GM21526 (cell line): ENCODE data around the gene MRGPRD.

Source experiments
- ATAC-seq: cut with Tn5 transposase; IDR thresholded peaks from one replicate; pipeline ENCODE4 v1.9.1; 2021; ENCODE audit warnings: moderate library complexity; ENCODE audit not compliant: unreplicated experiment, low FRiP score

The MRGPRD gene

DNA sequence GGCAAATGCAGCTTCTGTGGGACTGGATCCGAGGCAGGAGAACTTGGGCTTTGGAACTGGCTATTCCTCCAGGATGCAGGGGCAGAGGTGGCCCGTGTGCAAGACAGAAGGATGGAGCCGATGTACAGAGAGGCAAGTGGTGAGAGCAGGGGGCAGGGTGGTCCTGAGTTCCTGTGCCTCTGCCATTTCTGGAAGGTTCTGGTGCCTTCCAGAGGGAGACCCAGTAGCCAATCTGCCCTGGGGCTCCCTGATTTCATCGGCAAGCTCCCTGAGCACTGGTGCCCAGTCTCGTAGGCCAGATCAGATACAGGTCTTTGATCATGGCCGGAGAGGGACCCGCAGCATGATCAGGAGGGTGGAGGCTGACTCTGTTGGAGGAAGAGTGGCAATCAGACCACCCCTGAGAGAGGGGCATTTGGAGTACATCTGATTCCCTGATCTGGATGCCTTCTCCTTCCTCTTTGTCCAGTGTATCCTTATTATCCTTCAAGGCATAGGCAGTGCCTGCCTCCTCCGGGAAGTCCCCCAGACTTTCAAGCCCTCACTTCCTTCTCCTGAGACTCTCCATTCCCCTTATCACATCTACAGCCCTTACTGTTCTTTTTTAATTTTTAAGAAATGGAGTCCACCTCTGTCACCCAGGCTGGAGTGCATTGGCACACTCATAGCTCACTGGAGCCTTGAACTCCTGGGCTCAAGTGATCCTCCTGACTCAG, 9.7 kb downstream of the MRGPRD start:
- ATAC-seq: no peak

DNA sequence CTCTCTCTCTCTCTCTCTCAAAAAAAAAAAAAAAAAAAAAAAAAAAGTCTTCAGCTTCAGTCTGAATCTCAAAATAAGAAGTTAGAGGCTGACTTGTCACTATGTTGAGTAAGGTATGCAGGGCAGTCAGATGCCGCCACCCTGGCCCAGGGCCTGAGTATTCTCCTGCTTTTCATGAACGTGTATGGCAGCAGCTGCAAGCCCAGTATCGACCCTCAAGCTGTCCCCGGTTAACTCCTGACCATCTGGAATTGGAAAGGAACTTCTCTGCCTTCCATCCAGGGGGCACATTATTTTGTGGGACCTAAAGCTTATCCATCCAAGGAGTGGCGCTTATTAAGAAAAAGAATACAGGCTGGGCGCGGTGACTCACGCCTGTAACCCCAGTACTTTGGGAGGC, 11.4 kb downstream of the MRGPRD start:
- ATAC-seq: no peak

DNA sequence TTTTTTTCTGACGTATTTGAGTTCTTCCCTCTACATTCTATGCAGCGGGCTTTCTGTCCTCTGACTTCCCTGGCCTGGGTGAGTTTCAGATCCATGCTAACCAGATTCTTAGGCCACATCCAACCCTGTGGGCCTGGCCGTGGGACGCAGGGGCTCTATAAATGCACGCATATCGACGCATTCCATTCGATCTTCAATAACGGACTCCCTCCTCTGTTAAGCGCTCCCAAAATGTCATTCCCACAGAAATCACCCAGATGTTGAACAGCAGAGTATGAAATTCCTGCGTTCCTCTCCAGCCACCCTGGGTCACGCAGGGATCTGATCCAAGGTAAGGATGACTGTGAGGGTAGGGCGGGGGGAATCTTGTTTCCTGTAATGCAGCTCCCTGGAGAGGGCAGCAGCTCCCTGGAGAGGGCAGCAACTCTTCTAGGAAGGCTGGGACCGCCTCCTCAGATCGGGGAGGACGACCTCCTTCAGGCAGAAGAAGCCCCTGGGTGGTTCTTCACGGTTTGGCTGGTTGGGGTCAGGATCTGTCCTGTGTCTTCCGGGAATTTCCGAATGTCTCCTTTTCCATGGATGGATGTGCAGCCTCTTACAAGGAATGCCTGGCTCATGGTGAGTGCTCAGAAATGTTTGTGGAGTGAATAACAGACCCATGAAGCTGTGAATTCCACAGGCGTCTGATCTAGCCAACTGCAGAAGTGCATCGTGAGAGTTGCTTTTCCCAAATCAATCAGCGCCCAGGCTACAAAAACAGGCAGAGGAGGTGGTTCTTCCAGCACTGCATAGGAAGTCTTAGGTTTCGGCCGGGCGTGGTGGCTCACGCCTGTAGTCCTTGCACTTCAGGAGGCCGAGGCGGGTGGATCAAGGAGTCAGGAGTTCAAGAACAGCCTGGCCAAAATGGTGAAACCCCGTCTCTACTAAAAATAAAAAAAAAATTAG, 12.2 kb downstream of the MRGPRD start:
- no peak for ATAC-seq

DNA sequence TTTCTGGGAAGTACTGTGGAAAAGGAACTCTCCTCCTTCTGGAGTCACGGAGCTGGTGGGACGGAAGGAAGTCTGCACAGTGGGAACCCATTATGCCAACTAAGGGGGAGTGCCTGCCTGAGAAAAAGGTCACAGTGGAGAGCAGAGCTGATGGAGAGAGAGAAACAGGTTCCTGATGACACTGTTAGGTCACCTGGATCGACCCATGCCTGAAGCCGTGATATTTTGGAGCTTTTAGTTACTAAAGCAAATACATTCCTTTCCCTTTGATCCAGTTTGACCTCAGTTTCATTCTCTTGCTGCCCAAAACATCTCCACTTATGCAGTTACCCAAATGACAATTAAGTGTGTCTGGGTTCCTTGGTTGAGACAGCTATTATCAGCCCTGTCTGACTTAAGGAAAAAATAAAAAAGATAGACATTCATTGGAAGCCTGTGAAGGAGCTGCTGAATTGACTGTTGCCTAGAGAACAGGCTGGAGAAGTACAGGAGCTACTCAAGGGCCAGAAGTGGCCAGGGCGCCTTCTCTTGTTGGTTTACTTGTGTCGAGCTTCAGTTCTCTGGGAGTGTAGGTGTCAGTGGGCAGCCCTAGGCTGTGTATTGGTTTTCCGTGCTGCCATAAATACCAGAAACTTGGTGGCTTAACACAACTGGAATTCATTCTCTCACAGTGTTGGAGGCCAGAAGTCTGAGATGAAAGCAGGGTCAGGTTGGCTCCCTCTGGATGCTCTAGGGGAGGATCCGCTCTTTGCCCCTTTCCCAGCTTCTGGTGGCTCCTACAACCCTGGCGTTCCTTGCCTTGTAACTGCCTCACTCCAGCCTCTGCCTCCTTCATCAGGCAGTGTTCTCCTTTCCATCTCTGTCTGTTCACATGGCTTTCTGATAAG, 13.6 kb downstream of the MRGPRD start:
- no peak for ATAC-seq

DNA sequence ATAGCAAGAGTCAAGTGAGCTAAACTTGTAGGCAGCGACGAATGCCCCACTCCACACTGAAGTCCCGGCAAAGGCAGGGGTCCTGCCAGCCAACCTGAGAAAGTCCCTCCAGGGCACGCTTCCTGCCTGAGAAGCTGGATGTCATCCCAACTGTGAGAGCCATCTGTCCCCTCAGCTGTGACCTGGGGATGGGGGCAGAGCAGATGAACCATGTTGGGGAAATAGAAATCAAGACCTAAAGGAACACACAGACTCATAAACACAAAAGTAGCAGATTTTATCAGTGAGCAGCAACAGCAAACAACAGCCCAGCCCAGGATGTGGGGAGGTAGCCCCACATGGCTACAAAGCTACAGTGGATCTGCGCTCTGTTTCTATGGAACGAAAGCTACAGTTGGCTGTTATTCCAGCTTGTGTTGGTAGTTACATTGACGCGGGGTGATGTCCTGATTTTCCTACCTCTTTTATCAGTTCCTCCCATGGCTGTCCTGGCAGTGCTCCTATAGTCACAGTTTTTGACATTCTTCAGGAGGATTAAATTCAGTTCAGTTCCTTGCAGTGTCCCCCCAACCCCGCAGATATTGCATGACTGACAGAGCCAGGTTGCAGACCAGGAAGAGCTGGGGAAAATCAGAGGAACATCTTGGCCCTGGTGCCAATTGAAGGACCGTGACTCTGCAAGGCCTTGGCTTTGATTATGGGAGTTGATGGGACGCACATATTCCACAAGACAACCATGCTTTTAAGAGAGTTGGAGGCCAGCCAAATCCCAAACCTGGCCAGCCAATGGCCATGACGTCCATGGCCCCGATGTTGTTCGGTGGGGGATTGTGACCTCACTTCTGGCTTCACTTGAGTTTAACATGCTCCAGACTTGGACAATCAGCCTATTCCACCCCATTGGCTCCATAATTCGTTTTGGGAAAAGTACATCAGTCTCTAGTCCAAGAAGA, 14.6 kb downstream of the MRGPRD start:
- no peak for ATAC-seq

DNA sequence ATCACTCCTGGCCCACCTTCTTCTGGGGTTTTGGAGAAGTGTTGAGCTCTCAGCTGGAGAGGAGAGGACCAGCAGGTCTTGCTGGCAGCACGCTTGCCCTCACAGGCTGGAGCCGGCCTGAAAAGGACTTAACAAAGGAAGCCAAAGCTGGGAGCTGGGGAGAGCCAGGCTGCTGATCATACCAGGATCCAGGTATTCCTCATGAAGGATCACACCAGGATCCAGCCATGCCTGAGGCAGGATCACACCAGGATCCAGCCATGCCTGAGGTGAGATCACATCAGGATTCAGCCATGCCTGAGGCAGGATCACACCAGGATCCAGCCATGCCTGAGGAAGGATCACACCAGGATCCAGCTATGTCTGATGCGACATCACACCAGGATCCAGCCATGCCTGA, 17.0 kb downstream of the MRGPRD start:
- ATAC-seq: no peak

DNA sequence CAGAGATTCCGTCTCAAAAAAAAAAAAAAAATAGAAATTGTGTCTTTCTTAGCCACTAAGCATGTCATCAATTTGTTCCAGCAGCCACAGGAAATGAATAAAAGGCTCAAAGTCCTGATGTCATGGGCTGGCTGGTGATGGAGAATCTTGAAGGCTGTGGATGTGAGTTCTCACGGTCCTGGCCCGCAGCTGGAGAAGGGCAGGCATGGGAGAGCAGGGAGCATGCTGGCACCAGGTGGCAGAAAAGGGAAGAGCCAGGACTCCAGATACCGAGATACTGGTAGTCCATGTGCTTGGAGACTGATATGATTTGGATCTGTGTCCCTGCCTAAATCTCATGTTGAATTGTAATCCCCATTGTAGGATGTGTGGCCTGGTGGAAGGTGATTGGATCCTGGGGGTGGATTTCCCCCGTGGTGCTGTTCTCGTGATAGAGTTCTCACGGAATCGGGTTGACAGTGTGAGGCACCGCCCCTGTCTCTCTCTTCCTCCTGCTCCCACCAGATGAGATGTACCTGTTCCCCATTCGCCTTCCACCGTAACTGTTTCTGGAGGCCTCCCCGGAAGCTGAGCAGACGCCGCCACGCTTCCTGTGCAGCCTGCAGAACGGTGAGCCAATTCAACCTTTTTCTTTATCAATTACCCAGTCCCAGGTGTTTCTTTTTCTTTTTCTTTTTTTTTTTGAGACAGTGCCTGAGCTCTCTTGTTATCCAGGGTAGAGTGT, 18.1 kb downstream of the MRGPRD start:
- ATAC-seq: no peak

DNA sequence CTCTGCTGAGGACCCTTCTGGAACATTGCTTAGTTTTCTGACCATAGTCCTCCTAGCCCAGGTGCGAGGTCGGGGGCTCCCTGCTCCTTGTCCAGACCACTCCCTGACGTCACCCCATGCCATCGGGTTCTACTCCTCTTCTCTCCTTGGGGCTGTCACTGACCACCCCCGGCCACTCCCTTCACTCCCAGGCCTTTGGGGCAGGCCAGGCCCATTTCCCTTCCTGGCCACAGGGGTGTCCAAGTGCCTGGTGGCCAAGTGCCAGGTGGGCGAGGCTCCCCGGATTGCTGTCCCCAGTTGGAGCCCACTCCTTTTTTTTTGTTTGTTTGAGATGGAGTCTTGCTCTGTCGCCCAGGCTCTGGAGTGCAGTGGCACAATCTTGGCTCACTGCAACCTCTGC, 19.5 kb downstream of the MRGPRD start:
- no peak for ATAC-seq

DNA sequence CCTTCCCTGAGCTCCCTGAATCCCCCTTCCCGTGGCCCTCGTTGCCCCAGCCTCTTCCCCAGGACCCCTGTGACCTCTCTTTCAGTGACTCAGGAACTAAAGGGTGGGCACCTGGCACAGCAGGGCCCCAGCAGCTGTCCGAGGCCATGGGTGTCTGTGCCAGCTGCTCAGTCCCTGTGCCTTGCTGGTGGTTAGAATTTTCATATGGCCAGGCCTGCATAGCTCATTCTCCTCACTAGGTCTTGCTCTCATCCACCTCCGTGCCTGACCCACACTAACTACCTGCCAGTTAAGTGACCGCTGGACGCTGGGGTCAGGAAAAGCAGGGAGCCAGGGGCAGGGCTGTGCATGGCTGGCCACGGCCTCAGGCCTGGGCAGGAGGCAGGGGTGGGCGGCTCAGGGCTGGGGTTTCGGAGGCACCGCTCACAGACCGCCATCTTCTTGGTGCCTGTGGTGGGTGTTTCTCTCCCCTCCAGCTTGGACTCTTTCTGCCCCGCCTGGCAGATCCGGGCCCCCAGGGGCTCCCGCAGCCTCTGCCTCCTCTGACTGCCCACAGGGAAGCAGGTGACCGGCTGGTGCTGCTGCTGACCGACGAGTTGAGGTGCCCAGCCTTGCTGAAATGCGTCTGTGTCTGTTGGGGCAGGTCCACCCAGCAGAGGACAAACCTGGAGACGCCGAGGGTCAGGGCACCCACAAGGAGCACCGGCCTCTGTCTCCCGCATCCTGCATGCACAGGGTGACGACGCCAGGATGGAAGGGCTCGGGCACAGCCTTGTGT, 20.3 kb downstream of the MRGPRD start:
- no peak for ATAC-seq

DNA sequence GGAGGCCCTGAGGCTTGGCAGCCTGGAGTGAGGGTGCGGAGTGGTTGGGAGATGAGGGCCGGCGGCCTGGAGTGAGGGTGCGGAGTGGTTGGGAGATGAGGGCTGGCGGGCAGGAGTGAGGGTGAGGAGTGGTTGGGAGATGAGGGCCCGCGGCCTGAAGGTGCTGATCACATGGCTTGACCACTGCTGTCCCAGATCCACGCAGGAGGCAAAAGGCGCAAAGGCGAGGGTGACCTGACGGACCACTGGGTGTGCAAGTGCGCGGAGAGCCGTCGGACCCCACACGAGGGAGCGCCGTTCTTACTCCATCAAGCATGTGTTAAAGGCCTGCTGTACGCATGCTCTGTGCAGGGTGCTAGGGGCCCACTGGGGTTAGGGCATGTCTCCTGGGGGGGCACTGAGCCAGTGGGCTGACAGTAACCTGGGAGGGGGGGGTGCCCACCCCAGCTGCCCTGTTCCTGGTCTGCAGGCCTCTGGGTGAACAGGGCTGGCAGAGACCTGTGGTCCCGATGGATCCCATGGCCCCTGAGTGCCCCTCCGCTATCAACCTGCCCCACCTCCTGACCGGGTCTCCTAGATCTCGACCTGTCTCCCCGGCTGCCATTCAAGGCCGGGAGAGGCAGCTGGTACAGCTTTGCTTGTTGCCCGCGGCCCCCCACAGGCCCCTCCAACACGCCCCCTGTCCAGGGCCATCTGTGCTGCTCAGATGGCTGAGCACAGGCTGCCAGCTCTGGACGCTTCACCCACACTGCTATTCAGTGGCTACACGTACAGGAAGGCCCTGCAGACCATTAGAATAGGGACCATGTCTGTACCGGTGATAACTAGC, 21.1 kb downstream of the MRGPRD start:
- no peak for ATAC-seq

DNA sequence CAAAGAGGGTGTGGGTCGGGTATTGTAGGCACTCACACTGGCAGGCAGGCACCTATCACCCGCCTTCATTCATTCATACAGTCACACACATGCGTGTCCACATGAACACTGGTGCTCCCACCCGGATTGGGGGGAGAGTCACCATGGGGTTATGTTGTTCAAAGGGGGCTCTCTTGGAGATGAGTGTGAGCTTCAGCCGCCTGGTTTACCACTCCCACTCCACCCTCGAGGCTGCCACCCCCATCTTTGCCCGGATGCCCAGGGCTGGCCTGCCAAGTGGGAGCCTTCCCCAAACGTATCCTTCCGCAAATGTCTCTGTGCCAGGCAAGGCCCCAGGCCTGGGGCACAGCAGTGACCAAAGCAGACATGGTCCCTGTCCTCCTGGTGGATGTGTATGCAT, 22.6 kb downstream of the MRGPRD start:
- no peak for ATAC-seq

DNA sequence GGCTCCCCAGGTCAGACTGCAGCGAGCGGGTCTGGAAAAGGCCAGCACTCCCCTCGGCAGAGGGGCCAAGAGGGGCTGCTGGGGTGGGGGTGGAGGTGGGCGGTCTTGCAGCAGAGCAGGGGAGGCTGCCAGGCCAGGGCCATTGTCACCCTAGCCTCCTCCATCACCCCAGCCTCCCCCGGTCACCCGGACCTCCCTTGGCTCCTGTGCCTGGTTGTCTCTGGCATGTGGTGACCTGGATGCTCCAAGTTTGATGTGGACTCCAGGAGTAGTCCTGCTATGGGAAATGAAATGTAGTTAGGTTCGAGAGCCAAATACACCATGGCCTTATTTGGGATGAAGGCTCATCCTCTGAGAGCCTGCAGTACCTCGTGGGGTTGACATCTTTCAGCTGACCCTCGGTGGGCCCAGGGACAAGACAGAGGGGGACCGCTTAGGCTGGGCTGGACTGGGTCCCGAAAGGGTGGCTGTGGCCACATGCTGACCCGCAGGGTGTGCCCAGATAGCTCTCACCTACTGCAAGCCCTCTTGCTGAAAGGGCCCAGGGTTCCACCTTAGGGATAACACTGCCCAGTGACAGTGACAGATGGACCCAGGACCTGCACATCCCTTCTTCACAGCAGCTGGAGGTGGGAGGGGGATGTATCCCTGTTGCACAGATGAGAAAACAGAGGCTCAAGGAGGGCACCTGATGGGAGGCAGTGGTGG, 24.1 kb downstream of the MRGPRD start:
- ATAC-seq: no peak

DNA sequence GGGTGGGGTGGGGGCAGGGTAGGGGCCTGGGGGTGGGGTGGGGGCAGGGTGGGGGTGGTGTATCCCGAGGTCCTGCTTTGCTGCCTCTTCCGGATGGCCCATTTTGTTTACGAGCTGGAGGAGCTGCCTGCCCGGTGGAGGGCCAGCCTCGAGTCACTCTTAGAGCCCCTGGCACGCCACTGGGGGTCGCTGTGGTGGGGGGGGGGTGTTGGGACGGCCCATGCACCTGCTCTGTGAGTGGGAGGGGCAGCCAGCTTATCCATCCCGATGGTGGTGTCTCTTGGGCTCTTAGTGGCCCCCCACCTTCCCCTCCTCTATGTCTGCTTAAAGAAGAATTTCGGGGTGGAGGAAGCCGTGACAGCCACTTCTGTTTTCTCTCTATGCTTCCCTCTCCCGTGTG, 24.6 kb downstream of the MRGPRD start:
- no peak for ATAC-seq

DNA sequence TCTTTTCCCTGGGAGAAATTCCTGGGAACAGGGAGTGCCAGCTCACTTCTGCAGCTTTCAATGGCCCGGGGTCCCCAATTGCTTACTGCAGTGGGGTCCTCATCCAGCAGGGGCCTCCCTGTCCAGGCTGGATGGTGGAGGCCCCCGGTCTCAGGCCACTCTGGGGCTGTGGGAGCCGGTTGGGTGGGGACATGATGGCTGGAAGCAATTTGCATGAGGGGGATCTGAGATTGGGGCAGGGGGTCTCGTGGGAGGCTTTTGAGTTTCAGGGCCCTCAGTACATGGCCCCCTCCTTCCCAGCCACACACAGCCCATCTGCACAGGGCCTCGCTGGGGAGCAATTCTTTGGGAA, 25.2 kb downstream of the MRGPRD start:
- no peak for ATAC-seq

DNA sequence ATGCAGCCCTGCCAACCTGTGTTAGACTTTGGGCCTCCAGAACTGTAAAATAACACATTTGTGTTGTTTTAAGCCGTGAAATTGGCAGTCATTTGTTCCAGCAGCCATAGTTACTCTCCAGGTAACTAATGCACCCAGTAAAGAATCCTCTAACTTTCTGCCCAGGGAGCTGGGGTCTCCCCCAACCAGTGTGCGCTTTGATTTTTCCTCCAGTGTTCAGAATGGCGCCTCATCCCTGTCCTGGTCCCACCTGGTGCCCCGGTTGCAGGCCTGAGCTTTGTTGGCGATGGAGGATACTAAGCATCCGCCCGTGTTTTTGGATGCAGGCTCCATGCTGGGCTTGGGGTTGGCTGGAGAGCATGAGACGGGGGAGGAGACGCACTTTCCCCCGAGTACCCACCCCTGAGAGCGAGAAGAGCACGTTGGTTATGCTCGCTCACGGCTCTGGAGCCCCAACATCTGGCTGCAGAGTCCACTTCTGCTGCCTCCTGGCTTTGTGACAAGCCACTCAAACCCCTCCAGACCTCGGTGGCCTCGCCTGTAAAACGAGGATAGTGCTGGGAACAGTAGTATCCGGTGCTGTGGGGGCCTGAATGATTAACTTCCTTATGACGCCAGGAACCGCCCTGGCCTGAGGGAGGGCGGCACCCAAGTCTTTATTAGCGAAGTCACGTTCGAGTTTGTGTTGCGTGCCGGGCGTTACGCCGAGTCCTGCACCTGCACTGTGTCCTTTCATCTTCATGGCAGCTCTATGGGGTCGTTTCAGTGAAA, 25.8 kb downstream of the MRGPRD start:
- no peak for ATAC-seq

DNA sequence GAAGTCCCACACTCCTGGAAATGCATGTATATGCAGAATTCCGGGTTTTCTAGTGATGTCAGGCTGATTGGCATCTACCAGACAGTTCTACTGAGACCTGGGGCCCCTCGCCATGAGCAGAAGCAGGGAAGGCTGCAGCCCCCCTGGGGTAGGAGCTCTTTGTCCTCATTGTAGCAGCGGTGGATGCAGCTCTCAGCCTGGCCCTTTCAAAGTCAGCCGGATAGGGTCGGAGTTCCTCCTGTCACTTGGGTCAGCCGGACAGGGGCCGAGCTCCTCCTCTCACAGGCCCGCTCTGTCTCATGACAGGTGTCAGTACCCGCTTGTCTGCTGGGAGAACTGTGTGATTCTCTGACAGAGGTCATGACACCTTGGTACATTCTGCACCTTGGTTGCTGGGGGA, 30.0 kb downstream of the MRGPRD start:
- ATAC-seq: no peak
